ENCODE data around the gene TRDMT1. TPM values are rescaled to one million over a fixed set of nuclear protein-coding genes. Genes with fewer than 3 reads are reported as not detected.

TRDMT1 gene
- polyA plus RNA-seq, 1 donor = 16.9 TPM

GRCh38 chr10:17176091-17176490 lies 25.4 kb downstream of the TRDMT1 start:
- no peak for DNase-seq

DNA sequence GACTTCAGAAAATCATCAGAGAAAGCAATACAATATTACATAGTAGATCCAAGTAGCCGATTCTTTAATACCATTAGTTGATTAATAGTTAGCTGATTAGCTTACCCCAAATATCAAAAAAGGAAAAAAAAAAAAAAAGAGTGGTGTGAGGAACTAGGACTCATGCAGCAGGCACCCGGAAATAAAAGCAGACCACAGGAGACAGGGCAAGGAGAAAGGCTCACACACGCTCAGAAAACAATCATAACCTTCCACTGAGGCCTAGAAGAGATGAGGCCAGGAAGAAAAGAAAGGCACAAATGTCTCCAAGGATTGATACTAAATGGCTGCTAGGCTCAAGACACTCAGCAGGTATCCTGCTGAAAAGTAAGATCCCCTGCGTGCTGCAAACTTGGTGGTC lies 25.9 kb downstream of the TRDMT1 start:
- no peak for DNase-seq

DNA sequence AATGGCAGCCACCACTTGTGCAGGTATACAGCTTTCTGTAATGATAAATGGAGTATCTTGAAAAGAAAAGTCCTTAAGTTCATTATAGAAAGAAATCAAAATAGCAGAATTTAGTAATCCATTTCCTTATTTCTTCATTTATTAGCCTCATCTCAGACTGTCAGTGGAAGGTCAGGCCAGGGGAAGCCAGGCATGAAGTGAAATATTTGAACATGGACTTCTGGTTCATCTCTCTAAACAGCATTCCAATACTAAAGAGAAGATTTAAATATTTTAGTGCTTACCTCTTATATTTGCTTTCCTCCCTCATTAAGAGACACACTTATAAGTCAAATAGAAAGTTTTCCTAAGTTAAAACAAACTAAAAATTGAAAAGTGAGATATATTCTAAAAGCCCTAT lies 26.8 kb downstream of the TRDMT1 start:
- no peak for DNase-seq

DNA sequence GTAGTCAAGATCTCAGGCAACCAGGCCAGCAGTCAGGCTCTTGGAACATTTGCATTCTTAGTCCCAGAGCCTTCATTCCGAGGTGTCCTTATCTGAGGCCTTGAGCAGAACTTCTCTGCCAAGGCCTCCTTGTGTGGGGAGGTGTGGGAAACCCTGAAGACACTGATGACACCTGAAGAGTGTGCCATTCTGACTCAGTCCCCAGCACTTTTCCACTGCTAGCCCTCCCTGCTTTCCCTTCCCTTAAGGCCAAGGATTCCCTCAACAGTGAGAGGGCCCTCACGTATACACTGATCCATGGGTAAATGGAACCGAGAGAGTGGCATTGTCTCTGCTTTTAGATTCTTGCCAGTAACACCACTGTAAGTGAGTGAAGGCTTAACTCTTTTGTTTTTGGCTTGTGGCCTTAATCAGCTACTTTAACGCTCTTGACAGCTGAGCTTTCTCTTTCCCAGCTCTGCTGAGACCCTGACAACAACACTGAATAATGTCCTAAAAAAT lies 30.3 kb downstream of the TRDMT1 start:
- no peak for DNase-seq

- no peak for DNase-seq
Observed at GRCh38 chr10:17169803-17170202, 31.7 kb downstream of the TRDMT1 start.

GRCh38 chr10:17166699-17167098 lies 34.8 kb downstream of the TRDMT1 start:
- DNase-seq = no peak

GRCh38 chr10:17162828-17163227 lies 38.6 kb downstream of the TRDMT1 start:
- no peak for DNase-seq

GRCh38 chr10:17161775-17162174 lies 39.7 kb downstream of the TRDMT1 start:
- no peak for DNase-seq

DNA sequence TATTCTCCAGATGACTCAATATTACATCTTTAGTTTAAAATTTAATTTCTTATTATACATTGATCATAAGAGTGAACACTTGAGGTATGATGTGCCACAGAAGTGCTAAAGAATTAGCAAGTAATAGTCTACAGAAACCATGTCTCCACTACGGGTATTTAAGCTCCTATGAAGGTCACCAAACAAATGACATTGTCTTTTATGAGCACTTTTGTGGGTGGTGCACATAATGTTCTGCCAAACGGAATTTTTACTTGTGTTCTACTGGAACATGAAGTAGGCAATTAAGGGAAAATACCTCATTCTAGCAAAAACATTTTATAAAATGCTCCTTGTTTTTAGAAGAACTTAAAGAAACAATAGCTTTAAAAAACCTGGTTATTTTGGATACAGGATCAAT lies 44.4 kb downstream of the TRDMT1 start:
- DNase-seq = no peak

DNA sequence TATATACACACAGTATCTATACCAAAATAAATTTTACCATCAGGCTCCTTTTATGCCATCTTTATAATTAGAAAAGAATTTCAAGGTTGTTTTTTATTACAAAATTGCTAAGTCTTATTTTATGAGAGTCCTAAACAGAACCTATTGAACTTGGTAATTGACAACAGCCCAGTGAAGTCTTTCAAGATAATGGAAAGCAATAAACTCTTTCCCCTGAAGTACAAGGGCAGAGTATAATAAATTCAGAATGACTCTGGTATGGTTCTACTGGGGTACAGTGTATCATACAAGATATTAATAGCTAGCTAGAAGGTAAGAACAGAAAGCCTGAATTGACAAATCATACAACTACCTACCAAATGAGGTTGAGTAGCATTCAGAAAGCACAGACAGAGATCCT lies 45.6 kb downstream of the TRDMT1 start:
- no peak for DNase-seq

- DNase-seq = no peak
Observed at GRCh38 chr10:17154116-17154515, 47.4 kb downstream of the TRDMT1 start.

GRCh38 chr10:17153321-17153720 lies 48.2 kb downstream of the TRDMT1 start:
- DNase-seq = no peak

DNA sequence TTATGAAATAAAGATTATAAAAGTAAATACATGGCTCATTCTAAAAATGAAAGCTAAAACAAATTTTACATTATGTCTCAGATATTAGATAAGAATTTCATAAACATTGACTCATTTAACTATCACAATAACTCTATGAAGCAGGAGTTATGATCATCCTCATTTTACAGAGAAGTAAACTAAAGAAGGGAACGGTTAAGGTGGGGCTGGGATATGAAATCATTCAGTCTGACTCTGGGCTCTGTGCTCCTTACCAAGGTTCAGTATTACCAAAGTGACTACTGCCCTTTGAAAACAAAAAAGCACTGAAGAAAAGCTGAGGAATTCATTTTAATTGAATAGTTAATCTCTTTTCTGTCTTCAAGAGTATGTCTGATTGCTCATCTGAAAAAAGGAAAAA lies 49.8 kb downstream of the TRDMT1 start:
- DNase-seq = no peak

DNA sequence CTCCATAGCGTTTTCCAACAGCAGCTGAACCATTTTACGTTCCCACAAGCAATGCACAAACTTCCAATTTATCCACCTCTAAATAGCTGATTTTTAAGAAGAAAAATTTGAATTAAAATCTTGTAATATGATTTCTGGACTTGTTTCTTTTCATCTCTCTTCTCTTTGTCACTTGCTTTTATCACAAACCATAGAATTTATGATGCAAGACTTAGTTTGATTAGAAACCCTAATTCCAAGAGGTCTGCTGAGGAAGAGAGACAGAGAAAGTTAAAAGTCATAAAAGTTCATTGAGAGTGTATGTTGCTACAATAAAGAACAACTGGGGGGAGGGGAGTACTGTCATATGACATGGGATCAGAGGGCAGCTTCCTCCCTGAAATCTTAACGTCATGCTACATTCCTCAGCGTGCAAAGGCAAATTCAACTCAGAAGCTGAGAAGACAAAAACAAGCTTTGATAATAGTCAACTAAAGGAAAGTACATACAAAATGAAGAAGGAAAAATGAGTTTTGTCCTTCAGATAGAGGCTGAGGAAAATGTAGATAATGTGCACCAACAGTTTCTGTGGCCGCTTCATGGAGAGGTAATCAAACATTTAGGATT lies 53.5 kb downstream of the TRDMT1 start:
- DNase-seq = peak; percentile 72

DNA sequence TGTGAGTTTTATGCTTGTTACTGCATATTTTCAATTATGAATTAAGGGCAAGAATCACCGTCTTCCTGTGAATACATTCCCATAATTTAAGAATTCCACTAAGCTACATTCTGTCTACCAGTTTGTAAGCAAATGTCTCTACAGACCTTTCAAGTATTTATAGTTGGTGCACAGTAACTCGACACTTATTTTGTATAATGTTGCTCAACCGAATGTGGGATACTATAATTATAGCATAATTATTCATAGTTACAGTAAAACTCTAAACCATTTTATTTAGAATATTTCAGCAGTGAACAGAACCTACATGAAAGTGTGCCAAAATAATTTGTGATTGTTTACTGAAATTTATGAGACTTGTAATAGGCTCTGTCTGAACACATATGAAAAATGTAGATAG lies 54.6 kb downstream of the TRDMT1 start:
- no peak for DNase-seq

DNA sequence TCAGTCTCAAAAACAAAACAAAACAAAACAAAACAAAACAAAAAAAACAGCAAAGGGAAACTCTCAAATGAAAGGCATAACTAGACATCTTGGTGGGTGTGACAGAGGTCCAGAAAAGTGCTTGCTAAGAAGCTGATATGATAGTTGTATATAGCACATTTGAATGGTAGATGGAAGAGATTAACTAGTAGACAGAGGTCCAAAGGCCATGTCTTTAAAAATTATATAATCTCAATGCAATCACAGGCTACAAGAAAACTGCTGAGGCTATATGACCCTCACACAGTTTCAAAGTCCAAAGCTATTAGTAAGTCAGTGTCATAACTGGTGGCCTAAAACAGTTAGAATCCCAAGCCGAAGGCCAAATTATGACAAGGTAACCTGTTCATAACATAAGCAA lies 56.2 kb downstream of the TRDMT1 start:
- no peak for DNase-seq

- DNase-seq = no peak
Observed at GRCh38 chr10:17144757-17145156, 56.7 kb downstream of the TRDMT1 start.

DNA sequence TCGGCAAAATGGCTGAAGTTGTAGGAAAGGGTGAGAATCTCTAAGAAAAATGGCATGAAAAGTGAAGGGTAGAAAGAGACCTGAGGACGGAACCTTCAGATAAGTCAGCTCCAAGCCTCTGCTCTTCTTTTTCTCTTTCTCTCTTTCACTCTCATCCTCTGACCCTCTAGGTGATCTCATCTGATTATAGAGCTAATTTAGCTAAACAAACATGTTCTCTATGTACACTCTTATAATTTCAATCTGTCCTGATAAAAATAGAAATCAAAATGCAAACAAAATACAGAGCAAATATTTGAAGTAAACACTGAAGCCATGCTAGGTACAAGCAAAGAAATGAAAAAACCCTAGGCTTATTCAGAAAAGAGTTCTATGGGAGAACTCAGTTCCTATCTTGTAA lies 57.4 kb downstream of the TRDMT1 start:
- DNase-seq = no peak

GRCh38 chr10:17143055-17143690 lies 58.3 kb downstream of the TRDMT1 start:
- no peak for DNase-seq

GRCh38 chr10:17141504-17142229 lies 59.8 kb downstream of the TRDMT1 start:
- DNase-seq = no peak

- no peak for DNase-seq
Observed at GRCh38 chr10:17140386-17140761, 61.1 kb downstream of the TRDMT1 start.

DNA sequence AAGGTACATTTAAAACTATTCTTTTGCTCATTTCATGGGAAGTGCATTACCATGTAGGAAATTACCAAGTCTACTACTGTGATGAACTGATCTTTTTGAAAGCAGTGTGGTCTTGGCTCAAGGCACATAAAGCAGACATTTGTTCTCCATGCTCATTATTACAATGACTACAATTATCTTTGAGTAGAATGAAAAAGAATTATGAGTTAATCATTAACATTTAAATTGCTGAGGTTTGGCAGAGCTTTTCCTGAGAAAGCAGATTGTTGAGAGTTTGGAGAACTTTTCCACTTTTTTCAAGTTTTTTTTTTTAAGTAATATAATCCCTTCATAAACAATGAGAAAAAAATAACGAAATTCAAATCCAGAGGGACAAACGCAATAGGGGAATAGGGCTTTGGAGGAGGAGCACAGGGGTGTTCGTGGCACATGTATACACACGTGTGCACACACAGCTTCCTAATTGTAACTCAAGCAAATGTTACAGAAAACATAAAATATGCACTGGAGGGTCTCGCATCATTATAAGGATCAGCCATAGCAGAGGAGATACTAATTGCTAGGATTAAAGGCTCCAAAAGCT lies 62.9 kb downstream of the TRDMT1 start:
- DNase-seq = no peak

DNA sequence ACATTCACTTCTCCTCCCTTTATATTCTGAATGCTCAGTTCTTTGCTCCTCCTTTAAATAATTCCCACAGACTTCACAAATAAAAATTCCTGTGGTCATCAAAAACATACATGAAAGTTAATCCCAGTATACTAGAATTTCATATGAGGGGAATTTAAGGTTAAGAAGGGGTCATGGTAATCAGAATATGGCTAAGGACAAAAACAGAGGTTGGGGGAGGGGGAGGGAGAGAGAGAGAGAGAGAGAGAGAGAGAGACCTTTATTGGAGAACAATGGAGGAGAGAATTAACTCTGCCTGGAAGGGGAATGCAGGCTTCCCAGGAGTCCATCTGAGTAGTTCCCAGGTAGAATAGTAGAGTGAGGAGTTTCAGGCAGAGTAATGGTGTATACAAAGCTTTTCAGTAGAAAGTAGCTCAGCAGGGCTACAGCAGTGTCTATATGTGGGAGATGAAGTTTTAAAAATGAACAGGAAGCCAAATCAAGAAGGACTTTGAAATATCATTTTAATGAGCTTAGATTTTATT lies 66.7 kb downstream of the TRDMT1 start:
- no peak for DNase-seq

Data from left kidney (tissue), 2 donors.